Esophagus muscularis mucosa (tissue), 4 donors: ENCODE results near the gene PLEKHG4B. TPM values are rescaled to one million over a fixed set of nuclear protein-coding genes. Genes with fewer than 3 reads are reported as not detected.

Source experiments
- DNase-seq: peaks from one replicate; pipeline ENCODE4 v3.0.0-alpha.2; 2017; ENCODE audit errors: extremely low spot score
- H3K27ac ChIP-seq, 4 donors: fragments of 200-600 bp; sonication (generic); replicated peaks in 1 of 4; 1 replicate in 3 of 4; 2 replicates in 1 of 4; pipeline ENCODE4 v1.5.1; 2016 to 2019; ENCODE audit warnings: mild to moderate bottlenecking in 1 of 4
- H3K27me3 ChIP-seq, 4 donors: fragments of 200-600 bp; sonication (generic); one replicate each; pipeline versions ENCODE4 v1.5.1 to v1.6.0; 2016 to 2019
- H3K36me3 ChIP-seq, 4 donors: fragments of 200-600 bp; sonication (generic); one replicate each; pipeline ENCODE4 v1.5.1; 2016 to 2019
- H3K4me1 ChIP-seq, 4 donors: fragments of 200-600 bp; sonication (generic); one replicate each; pipeline ENCODE4 v1.5.1; 2016 to 2019
- H3K4me3 ChIP-seq, 4 donors: fragments of 200-600 bp; sonication (generic); 1 replicate in 2 of 4; 2 replicates in 2 of 4; pipeline ENCODE4 v1.5.1; 2016 to 2019; ENCODE audit warnings: mild to moderate bottlenecking in 4 of 4, moderate library complexity in 1 of 4
- H3K9me3 ChIP-seq, 4 donors: fragments of 200-600 bp; sonication (generic); 1 replicate in 3 of 4; 2 replicates in 1 of 4; pipeline ENCODE4 v1.5.1; 2016 to 2019
- CTCF ChIP-seq, 3 experiments: fragments of 200-600 bp in 2 of 3; fragments of 450-650 bp in 1 of 3; sonication (generic) in 2 of 3; IDR thresholded peaks; one replicate each; pipeline ENCODE4 v1.5.1; 2017 to 2019; ENCODE audit warnings: antibody characterized with exemption in 3 of 3, mild to moderate bottlenecking in 2 of 3, moderate library complexity in 1 of 3
- EP300 ChIP-seq: sonication (generic); formaldehyde crosslinking; IDR thresholded peaks from one replicate; pipeline ENCODE4 v1.6.1; 2017; ENCODE audit warnings: antibody characterized with exemption
- POLR2A ChIP-seq: fragments of 450-650 bp; IDR thresholded peaks from one replicate; pipeline ENCODE4 v1.6.1; 2017; ENCODE audit warnings: antibody characterized with exemption, moderate library complexity, mild to moderate bottlenecking, low read depth
- POLR2AphosphoS5 ChIP-seq, 2 donors: sonication (generic); formaldehyde crosslinking; IDR thresholded peaks; one replicate each; pipeline ENCODE4 v1.6.1; 2017; ENCODE audit warnings: antibody characterized with exemption in 2 of 2
- WGBS: methylation state at CpG from one replicate; pipeline ENCODE4 v1.1.5; 2018; 5-methylcytosine and 5-hydroxymethylcytosine counted together
- intact Hi-C: fragments of 100-400 bp; cut with DNase I; formaldehyde crosslinking; loops from one replicate; pipeline ENCODE4 v1.15.1; 2023
- total RNA-seq, 4 donors: library from RNA; depleted of rRNA; stranded (reverse); fragments of >200 nt; gene quantifications; one replicate each; pipeline versions ENCODE4 v1.1.0 to v1.2.1, GENCODE V29; 2016

Gene PLEKHG4B
- total RNA-seq, 4 donors from 2014 or later, result under 0.01 to 0.46 TPM; not detected in 2

DNA sequence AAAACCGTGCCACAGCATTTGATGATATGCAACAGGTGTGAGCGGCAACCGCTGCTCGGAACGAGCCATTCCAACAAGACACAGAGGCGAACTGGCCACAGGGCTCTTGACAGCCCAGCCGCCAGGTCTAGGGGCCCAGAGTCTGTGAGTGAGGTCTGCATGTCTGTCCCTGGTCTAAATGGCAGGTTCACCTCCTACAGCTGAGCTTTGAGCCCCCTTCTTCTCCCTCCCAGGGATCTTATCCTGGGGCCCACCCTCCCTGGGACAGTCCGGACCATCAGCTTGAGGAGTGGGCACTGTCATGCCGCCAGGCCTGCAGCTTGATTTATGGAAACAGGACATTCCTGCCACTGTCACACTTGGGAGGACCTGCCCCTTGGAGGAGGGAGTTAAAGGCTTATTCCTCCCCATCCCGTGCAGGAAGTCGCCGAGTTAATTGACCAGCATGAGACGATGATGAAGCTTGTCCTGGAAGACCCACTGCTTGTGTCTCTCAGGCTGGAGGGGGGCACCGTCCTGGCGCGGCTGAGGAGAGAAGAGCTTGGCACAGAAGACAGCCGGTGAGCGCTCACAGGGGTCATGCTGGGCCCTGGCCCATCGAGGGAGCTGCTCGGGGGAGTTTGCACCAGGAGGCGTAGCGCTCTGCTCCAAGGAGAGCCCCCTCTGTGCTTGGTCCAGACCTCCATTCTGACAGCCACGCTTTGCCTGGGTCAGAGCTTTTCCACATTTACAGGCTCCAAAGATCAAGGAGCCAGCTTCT is 63.9 kb downstream of the PLEKHG4B start:
- no peak overlapping the region for H3K27ac ChIP-seq
- no peak overlapping the region for H3K4me3 ChIP-seq
- intact Hi-C loops, result no loop called here
- H3K4me1 ChIP-seq, result no peaks in the 10 kb centered on the region
- TF ChIP-seq CTCF (IDR thresholded peaks at IDR 0.05), result no peak
- no peaks in the 10 kb centered on the region for H3K9me3 ChIP-seq
- no peaks in the 10 kb centered on the region for H3K36me3 ChIP-seq
- DNase-seq, result no peak
- peaks cover 0 to 31% (median 0%) of the 10 kb centered on the region in 4 donors for H3K27me3 ChIP-seq
- WGBS, result 90% methylated on average over 12 of the region's 23 CpGs

DNA sequence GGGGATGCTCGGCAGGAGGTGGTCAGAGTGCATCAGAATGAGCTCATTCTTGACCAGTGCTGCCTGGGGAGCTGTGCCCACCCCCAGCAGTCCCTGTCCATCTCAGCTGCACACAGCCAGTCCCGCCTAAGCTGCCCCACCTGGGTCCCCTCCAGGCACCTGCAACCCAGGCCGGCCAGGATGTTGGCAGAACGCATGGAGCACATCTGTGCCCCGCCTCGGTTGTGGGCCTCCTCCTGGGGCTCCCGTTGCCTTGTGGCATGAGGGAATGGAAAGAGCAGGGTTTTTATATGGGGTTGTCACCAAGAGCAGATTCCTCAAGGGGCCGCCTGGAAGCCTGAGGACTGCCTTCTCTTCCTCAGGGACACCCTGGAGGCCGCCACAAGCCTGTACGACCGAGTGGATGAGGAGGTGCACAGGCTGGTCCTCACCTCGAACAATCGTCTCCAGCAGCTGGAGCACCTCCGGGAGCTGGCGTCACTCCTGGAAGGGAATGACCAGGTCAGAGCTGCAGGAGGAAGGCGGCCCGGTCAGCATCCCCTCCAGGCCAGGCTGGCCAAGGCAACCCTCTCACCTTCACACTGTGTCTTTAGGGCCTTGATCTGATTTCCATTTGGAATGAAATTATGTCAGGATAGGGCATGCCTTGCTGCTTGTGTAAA is 64.6 kb downstream of the PLEKHG4B start:
- H3K9me3 ChIP-seq, result no peaks in the 10 kb centered on the region
- no peak overlapping the region for H3K27ac ChIP-seq
- no peak overlapping the region for H3K4me3 ChIP-seq
- intact Hi-C loops, result no loop called here
- no peak for TF ChIP-seq POLR2AphosphoS5 (IDR thresholded peaks at IDR 0.05)
- no peak for TF ChIP-seq EP300
- 90% methylated on average over 7 of the region's 17 CpGs for WGBS
- peaks cover 0 to 37% (median 0%) of the 10 kb centered on the region in 4 donors for H3K27me3 ChIP-seq
- no peaks in the 10 kb centered on the region for H3K4me1 ChIP-seq
- no peaks in the 10 kb centered on the region for H3K36me3 ChIP-seq
- no peak for DNase-seq

DNA sequence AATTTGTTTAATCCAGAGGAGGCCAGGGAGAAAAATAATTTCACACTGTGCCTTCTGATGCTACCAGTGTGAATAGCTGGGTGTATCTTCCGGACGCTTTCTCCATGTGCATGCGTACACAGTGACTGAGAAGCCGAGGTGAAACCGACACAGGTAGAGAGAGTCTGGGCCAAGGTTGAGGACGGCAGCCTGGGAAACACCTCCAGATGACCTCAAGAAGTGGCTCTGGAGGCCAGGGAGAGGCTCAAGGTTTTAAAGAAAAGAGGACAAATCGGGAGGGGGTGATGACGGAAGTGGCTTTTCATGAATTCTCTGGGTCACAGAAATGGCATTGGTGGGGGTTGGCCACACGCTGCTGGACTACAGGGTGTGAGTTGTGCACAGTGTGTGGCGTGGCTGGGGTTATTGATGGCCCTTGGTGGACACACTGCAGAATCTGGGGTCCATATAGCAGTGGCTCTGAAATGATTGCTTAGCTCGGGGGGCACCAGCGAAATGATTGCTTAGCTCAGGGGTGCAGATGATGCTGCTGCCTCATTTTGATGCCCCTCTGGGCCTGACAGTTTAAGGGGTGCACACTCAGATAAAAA is 65.3 kb downstream of the PLEKHG4B start:
- no peaks in the 10 kb centered on the region for H3K4me1 ChIP-seq
- DNase-seq, result no peak
- H3K36me3 ChIP-seq, result no peaks in the 10 kb centered on the region
- H3K4me3 ChIP-seq, result no peak overlapping the region
- WGBS, result 90% methylated on average over 12 of the region's 12 CpGs
- no peak for TF ChIP-seq EP300
- TF ChIP-seq POLR2AphosphoS5 (IDR thresholded peaks at IDR 0.05), result no peak
- TF ChIP-seq POLR2A, result no peak
- TF ChIP-seq CTCF (IDR thresholded peaks at IDR 0.05), result no peak
- intact Hi-C loops, result no loop called here
- no peaks in the 10 kb centered on the region for H3K9me3 ChIP-seq
- no peak overlapping the region for H3K27ac ChIP-seq
- H3K27me3 ChIP-seq, result peaks cover 0 to 37% (median 0%) of the 10 kb centered on the region in 4 donors

- Histone ChIP-seq H3K9me3 (no peaks in the 10 kb centered on the region), H3K27me3 (peaks cover 0 to 41% (median 0%) of the 10 kb centered on the region in 4 donors), H3K4me1 (no peaks in the 10 kb centered on the region), H3K4me3 (no peak overlapping the region), H3K36me3 (no peaks in the 10 kb centered on the region), H3K27ac (no peak overlapping the region)
- 89% methylated on average over 10 of the region's 11 CpGs for WGBS
- no peak for DNase-seq
- intact Hi-C loops, result no loop called here
- no peak for TF ChIP-seq POLR2A
- no peak for TF ChIP-seq EP300
- no peak for TF ChIP-seq POLR2AphosphoS5 (IDR thresholded peaks at IDR 0.05)
- no peak for TF ChIP-seq CTCF (IDR thresholded peaks at IDR 0.05)
Observed at GRCh38 chr5:157801-158200, 65.8 kb downstream of the PLEKHG4B start.

GRCh38 chr5:158807-159447 is 67.0 kb downstream of the PLEKHG4B start:
- intact Hi-C loops, result no loop called here
- H3K4me3 ChIP-seq, result no peak overlapping the region
- no peaks in the 10 kb centered on the region for H3K36me3 ChIP-seq
- no peak for TF ChIP-seq CTCF (IDR thresholded peaks at IDR 0.05)
- no peak for TF ChIP-seq EP300
- TF ChIP-seq POLR2AphosphoS5 (IDR thresholded peaks at IDR 0.05), result no peak
- TF ChIP-seq POLR2A, result no peak
- H3K9me3 ChIP-seq, result no peaks in the 10 kb centered on the region
- no peaks in the 10 kb centered on the region for H3K4me1 ChIP-seq
- H3K27ac ChIP-seq, result no peak overlapping the region
- 85% methylated on average over 16 of the region's 17 CpGs for WGBS
- H3K27me3 ChIP-seq, result peaks cover 0 to 46% (median 0%) of the 10 kb centered on the region in 4 donors
- no peak for DNase-seq
